AG08396 (cell line): Measurements from ENCODE around the gene SLC9A9.

Source experiments
- DNase-seq: peaks from one replicate; pipeline ENCODE4 v3.0.0; 2012; ENCODE audit warnings: low spot score, mixed read lengths

Gene SLC9A9

DNA sequence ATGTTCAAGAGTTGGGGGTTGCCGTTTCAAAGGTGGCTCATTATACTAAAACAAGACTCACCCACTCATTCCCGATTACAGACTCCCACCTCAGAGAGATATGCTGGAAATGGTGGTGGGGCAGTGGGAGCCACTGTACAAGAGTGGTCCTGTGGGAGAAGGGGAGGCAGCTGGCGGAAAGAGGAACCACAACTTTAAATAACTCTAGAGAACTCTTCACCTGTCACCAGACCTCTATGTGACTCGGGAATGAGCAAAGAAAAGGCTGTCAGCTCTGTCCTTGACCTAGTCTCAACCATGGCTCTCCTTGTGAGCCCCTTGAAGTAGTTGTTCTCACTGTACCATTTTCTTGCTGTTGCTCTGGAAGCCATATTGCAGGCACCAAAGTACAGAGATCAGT is 434.9 kb downstream of the SLC9A9 start:
- DNase-seq: no peak

DNA sequence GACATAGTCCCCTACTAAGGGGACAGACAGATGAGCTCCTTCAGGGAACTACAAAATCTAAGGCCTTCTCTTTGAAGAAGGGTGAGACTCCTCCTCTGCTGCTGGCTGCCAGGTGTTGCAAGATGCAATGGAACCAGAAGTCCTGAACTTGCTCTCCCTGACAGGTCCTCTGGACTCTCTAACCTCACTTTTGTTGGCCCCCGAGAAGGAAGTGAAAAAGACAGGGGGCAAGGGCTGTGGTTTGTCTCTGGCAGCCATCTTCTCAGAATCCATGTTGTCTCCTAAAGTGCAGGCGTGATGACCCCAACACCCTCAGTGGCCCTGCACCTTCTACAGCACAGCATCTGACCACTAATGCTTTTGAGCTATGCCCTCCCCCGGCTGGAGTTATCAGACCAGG is 436.2 kb downstream of the SLC9A9 start:
- DNase-seq: no peak

DNA sequence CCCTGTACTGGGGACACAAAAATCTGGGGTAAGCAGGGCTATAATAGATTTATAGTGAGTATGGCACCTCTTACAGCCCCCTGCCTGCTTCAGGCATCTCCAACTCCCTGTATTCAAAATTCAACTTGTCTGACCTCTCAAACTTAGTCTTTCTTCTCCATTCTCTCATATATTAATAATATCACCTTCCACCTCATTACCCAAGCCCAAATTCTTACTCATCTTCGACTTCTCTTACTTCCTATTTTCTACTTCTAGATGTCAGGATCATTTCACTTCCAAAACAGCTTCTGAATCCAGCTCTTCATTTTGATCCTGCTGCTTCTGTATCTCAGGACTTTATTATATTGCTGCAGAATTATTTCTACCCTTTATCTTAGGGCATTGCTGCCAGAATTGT is 438.0 kb downstream of the SLC9A9 start:
- DNase-seq: no peak

DNA sequence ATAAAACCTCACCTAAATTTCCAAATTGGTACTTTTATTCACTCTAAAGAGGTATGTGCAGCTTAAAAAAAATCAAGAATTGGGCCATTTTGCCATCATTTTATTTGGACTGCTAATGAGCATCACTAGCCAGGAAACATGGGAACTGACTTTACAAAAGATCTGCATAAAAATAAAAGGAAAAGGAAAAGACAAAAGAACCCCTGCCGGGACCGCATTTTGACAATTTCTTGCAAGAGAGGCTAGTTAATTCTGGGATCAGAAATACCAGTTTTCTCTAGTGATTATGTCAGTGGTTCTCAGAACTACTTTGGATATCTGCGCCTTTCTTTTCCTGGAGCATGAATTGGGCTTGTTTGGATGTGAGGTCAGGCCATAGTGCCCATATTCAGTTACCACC is 439.5 kb downstream of the SLC9A9 start:
- DNase-seq: no peak

DNA sequence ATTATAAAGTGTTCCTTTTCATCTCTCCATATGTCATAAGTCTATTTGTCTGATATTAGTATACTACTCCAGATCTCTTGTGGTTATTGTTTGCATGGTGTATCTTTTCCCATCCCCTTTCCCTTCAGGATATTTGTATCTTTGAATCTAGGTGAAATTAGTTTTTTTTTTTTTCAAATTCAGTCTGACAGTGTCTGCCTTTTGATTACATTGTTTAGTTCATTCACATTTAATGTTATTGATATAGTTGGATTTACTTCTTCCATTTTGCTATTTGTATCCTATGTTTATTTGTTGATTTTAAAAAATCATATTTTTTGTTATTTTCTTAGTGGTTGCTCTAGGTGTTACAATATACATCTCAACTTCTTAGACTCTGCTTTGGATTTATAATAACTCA is 445.7 kb downstream of the SLC9A9 start:
- DNase-seq: no peak

DNA sequence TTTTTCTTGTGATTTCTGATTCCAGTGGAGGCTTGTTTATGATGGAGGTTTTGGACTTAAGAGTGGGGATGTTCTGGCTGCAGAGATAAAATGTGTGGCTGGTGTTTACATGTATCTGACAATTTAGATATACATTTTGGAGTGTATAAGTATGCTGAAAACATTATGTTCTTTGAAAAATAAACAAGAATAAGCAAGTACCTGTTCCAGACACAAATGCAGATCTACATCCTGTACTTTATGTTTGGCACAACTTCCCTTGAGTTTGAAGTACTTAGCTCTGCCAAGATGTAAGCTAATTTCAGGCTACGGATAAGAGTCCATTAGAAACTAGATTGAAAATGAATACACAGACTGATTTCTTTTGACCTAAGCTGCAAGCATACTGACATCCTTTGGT is 451.5 kb downstream of the SLC9A9 start:
- DNase-seq: no peak

DNA sequence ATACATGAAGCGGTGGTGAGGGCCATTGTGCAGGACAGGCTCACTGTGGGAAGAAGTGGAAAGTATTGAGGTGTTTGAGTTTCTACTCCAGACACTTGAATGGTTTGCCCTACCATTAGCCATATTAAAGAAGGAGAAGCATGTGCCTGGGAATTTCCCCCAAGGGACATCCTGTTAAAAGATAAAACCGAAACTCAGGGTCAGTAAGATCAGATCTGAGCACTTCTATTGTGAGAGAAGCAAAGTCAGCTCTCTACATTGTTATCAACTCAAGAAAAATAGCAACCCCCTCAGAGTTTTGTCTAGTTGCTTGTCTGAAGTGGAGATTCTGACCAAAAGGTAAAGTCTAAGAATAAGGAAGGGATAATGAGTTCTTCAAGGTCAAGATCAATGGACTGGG is 458.9 kb downstream of the SLC9A9 start:
- no peak for DNase-seq

DNA sequence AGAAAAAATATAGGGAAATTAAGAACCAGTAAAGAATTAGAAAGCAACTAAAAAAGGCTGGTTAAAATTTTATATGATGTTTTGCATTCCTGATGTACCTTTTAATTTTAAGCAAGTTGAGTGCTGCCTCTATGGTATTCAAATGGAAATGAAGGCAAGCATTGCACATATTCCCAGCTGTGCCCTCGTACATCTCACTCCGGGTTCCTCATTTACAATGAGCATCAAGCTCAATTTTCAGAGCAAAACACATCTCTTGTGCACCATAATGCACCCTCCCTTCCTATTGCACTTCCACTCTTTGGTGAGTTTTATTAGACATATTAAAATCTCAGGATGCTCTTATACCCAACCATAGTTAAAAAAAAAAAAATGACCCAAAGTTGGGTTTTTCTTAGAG is 460.8 kb downstream of the SLC9A9 start:
- no peak for DNase-seq

DNA sequence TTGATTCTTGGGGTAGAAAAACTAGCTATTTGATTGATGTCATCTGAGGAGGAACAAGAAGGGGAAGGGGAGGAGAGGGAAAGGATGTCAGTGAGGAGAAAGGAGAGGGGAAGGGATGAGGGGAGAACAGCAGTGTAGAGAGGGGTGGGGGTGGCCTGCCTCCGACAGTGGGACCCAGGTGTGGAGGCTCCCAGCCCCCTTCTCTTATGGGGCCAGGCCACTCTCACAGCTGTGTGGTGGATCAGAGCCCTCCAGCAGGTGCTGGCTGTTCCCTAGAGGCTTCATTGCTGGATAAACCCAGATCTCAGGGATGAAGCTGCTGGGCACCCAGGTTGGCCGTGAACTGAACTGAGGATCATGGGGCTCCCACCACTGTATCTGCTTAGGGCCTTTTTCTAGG is 464.2 kb downstream of the SLC9A9 start:
- no peak for DNase-seq

DNA sequence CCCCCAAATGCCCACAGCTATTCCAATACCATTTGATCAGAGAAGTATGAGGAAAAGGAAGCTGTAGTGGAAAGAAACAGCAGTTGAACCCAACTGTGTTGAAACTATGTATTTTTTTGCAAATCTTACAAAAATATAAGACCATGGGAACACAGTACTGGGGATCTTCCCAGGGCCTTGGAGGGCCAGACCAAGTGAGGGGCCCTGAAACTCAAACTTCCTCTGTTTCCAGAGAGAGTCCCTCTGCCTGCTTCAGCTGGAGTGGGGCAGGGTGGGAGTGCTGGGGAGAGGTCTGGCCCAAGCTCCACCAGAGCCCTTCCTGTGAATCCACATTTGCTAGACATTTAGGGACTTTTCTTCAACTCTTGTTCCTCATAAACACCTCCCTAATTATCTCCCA is 464.8 kb downstream of the SLC9A9 start:
- no peak for DNase-seq

DNA sequence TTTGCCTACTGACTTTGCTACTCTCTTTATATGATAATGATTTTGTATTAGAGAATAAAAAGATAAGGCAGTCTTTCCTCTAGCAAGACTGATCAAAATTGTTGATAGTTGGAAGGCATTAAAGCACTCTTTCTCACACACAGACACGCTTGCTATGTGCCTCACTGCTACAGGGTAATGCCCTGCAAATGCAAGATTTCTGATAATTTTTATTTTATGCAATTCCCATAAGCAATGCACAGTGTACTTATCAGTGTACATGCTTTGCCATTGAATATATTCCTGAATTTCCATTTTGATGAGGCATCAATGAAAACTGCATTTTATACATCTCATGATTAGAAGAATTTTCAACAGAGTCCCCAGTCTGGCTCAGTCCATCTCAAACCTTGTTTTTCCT is 465.5 kb downstream of the SLC9A9 start:
- no peak for DNase-seq

DNA sequence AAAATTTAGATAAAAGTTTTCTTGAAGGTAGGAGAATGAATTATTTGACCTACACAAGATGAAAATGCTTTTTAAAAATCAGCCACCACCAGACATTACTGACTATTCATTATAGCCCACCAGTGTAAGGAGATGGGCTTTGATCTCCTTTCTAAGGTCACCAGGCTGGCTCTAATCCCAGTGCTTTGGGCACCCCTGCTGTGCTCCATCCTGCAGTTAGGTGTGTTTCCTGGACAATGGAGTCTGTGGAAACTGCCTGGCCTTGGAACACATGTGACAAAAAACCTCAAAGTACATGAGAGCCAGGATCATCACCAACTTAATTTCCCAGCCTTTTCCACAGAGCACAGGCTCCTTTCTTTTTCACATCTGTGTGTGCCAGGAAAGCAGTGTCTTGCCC is 467.8 kb downstream of the SLC9A9 start:
- DNase-seq: no peak

DNA sequence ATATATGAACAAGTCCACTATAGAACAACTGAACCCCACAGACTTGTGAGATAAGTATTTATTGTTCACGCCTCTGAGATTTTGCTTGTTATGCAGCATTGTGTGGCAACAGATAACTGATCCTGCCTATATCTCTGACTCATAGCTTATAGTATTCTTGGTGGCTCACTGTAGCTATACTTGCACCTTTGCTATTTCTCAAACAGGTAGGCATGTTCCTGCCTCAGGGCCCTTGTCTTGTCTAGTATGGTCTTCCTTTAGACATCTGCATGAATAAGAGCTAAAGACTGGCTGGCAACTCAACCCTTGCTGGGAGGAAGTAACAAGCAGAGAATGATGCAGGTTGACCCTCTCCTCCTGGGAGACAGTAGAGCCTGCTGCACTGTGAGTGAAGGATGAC is 472.6 kb downstream of the SLC9A9 start:
- DNase-seq: no peak

DNA sequence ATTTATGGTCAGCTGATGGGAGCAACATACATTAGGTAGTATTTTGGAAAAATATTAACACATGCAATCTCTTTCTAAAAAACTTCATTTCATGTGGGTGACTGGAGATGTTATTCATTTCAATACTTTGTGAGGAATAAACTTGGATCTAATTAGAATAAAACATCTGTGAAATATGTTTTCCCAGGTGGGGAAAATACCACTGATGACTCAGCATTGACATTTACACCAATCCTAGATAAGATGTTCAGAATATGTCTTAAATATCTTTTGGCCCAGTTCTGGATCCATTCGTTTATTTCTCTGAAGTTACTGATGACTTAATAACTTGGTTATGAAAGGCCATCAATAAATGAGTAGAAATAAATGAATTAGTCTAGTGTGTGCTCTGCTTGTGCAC is 481.1 kb downstream of the SLC9A9 start:
- no peak for DNase-seq

DNA sequence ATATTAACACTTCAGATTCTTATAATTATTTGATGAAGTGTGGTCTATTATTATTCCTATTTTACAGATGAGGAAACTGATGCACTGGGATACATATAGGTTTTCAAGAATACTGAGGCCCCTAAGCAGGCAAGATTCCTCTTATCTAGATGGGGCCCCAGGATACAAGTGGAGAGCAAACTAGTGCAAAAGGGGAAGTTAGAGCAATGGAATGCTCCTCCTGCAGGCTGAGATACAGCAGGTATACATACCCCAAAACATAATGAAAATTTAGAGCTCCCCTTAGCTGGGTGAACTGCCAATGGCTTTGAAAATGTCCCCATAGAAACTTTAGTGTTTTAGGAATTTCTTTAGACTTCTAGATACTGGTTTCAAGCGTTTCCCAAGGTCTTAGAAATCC is 481.6 kb downstream of the SLC9A9 start:
- DNase-seq: no peak

DNA sequence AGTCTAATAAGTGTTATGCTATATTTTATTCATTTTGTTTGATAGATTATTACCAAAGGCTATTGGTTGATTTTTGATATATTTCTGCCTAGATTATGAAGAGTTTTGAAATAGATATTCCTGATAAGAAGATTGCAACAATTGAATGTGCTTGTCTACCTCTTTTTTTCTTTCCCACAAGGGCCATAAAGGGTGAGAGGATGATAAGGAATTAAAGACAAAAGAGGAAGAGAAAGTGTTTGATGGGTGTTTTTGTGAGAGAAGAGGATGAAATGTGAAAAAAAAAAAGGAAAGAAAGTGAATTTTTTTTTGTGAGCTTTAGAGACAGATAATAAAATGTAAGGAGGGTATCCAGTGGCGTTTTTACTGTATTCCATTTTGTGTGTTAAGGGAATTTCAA is 484.3 kb downstream of the SLC9A9 start:
- DNase-seq: no peak

DNA sequence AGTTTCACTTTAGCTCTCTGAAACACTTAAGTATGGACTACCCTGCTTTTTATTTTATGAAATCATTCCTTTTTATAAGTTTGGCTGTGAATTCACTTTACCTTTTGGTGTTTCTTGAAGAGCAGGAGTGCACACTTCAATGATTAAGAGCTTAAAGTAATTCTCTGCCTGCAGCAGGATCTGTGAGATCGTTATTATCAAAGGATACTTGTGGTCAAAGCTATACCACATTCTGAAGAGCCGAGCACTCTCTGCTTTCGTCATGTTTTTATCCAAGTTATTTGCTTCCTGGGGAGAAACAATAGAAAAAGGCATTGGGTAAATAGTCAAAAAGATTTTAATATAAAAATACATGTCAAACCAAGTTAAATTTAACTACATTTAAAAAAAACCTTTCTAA is 485.0 kb downstream of the SLC9A9 start:
- DNase-seq: no peak

DNA sequence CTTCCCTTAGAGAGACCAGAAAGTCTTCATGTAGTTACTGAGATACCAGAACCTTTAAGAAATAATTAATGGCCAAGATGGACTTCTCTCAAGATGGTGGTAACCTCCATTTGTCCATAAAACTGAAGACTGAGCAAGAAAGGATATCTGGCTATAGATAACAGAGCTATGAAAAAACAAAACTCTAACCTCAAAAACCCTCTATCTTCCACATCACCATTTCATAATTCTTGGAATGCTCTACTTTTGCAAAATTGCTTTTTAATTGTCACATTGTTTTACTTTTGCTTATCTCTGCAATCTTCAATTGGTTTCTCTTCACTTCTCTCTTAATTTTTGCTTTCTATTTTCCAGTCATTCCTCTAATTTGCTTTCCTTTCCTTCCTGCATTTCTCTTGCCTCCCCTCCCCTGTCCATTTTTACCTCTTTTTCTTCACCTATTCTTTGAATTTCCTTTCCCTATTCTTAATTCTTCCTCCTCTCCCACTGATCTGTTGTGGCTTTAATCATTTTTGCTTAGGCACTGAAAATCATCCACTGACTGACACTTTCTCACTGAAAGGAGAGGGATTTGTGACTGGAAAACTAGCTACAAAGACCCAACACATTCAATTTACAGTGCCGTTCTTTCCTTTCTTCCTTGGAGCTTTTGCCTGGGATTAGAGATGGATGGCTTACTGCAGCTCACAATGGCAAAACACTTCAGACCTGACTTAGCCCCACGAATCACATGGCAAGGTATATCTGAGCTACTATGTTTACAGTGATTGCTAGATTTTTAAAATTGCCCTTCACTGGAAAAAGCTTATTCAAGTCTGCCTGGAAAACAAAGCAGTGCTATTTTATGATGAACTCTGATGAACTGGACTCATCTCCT is 485.9 kb downstream of the SLC9A9 start:
- no peak for DNase-seq

DNA sequence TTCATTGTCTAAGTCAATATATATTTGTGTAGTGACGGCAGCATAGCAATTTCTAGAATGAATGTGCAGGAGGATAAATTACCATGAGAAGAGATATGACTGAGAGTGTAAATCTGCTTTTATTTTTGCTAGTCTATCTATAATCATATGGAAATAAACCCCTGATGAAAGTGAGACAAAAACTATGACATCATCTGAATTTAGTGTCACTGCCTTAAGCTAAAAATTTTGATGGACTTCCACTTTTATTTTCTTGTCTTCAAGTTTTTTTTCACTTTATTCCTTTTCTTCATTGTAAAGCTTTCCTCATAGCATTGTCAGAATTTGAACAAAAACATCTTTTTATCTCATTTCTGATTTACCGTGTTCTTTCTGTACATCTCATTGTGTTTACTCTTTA is 486.7 kb downstream of the SLC9A9 start:
- no peak for DNase-seq

DNA sequence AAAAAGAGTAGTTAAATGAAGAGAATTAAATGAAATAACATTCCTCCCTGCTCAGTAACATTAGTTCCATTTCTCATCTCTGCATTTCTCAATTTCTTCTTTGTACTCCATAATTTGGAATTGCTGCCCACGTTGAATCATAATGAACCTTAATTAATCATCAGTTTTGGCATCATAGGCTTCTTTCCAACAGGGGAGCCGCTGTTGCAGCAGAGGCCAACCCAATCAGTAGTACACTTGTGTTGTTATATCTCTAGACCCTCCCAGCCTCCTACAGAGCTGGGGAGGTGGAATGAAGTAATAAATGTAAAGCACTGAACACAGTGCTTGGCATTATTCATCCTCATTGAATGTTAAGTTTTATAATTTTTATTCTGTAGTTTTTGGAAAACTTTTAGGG is 488.0 kb downstream of the SLC9A9 start:
- DNase-seq: no peak

DNA sequence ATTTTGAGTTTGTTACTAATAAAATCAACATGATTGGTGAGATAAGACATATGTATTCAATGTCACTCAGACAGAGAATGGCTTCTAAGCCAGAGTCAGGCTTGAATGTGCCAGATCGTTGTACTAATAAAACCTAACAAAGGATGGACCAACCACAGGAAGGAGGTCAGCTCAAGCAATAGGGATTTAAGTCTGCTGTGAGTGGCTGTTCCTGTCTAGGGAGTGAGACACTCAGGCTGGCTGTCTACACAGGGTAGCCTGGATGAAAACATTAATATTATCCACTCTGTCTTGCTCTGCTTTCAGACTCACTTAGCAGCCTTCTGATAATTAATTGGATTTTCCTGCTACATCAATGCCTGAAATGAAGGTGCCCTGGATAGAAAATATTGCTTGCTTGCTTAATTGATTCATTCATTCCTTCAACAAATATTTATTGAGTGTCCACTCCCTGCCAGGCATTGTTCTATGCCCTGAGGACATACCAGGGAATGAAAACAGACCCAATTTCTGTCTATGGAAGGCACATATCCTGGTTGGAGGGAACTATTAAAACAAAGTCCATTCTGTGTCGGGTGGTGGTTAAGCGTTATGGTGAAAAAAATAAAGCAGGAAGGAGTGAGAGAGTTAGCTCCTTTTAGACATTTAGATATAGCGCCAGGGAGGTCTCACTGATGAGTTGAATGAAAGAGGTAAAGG is 489.3 kb downstream of the SLC9A9 start:
- DNase-seq: no peak

DNA sequence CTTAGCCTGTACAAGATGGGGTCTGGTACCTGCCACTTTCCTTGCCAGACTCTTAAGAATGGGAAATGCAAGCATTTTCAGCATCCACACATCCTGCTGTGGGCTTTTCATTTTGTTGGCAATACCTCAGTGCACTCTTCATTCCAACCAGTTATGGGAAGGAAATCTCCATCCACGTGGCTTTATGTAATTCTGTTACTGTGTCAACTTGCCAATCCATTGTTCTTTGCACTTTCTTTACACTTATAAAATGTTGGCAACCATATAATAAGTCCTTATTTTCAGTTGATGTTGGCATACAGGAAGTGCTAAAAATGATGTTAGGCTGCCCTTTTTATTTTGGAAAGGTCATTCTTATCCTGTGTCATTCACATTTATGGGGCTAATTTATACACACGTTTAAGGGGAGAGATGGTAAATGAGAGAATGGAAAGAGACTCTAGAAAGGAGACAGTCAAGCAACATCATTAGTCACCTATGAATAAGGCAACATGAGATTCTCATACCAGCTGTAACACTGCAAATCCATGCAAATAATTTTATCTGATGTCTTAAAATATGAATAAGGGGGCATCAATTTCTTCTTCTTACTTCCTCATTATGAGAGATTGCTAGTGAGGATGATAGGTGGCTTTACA is 490.0 kb downstream of the SLC9A9 start:
- no peak for DNase-seq

DNA sequence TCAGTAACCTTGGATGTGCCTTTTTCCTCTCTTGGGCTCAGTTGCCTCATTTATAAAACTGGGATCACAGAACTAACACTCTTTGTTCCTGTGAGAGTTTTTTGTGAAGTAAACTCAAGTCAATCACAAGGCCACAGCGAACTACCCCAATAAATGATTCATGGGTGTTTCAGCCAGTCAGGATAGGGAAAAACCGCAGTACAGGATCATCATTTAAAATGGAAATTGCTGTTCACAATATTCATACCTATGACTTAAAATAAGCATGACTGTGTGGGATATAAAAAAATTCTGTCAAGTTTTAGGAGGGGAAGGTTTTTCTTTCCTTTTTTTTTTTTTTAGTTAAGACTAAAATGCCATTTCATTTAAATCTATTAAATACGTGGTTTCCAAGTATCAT is 490.6 kb downstream of the SLC9A9 start:
- DNase-seq: no peak
